NOMO-1 treated with DMSO at 0.1 percent for 48 hours (cell line): ENCODE measurements around the gene EMP2.
"Not testable (repeated sequence)": the region's sequence is repeated elsewhere in the genome, so short reads cannot be mapped to it uniquely, and the experiment has no call there.

ENCODE experiments used
- DNase-seq: peaks from one replicate; lab custom pipeline; 2025; ENCODE audit not compliant: unreplicated experiment; lab: John Stamatoyannopoulos, UW

EMP2 gene

DNA sequence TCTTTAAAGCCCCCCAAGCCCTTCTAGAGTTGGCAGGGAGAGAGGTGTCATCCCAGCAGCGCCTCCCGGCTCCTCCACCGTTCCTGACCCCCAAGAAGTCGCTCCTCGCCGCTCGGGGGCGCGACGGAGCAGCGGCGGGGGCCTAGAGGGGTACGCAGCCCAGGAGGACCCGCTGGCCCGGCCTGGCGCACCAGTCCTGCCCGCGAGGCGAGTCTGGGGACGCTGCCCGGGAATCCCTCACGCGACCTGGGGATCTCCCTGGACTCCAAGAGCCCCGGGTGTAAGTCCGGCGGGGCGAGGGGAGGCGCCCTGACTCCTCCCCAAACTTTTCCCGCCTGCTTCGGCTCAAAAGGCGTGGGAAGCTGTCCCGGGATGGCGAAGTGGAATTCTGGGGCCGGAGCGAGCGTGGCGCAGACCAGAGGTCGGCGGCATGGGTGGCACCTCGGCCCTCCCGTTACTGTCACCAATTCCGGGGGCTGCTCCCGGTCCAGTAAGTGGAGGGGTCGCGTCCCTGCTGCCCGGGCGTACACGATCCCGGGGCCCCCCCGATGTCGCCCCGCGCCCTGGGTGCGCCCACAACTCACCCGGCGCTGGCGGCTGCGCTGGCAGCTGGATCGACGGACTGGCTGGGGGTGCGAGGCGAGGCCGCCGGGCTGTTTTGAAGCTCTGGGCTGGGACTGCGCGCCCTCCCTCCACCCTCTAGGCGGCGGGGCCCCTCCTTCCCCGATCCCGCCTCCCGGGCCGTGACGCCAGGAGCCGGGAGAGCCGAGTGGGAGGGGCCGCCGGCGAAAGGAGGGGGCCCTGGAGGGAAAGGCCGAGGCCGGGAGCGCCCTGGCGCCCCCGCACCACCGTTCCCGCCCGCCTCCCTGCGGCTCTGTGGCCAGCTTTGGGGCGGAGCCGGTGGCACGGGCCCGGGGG lies at the start of gene EMP2:
EMP2 (minus strand) TSS at position 634 of the 918 bp plus-strand sequence. CDS start 32,981 bp downstream, outside the sequence.
- DNase-seq = no peak

DNA sequence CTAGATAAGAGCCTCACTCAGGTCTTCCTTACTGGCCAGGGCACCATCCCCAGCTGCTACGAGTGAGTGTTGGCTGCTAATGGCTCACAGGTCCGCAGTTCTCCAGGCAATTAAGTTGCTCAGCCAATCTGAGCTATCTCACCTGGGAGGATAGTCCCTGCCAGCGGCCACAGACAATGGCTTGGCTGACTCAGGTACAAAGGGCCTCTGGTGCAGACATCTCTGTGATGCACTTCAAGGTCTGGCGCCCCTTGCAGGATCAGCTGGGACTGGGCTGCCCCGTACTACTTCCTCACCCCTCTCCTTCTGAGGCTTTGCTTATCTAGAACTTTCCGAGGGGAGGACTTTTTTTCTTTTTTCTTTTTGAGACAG lies 49.2 kb upstream of the EMP2 start:
- DNase-seq = peak; percentile 2

DNA sequence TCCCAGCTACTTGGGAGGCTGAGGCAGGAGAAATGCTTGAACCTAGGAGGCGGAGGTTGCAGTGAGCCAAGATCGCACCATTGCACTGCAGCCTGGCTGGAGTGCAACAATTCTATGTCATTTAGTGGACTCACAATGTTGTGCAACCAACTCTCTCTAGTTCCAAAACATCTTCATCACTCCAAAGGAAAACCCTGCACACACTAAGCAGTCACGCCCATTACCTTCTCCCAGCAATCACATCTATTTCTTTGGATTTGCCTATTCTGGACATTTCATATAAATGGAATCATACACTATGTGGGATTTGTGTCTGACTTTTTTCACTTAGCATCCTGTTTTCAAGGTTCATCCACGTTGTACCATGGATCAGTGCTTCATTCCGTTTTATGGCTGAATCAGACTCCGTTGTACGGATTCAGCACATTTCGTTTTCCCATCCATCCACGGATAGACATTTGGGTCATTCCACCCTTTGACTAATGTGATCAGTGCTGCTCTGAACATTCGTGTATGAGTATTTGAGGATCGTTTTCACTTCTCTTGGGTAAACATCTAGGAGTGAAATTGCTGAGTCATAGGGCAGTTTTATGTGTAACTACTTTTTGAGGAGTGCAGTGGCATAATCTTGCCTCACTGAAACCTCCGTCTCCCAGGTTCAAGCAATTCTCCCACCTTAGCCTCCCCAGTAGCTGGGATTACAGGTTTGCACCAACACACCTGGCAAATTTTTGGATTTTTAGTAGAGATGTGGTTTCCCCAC lies 45.4 kb upstream of the EMP2 start:
- peak; percentile 84 for DNase-seq

DNA sequence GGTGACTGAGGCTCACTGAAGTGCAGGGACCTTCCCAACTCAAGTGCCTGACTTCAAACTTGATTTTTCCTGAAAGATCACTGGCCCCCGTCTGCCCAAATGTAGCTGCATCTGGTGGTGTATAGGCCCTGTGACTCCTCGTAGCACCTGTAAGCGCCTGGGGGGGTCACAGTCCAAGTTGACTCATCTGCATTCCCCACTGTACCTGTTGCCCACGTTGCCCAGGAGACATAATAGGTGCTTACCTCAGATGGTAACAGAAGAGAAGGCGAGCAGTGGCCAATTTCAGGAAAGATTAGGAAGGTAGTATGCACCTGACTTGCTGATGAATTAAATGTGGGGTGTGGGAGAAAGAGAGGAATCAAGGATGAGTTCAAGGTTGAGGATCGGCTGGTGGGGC lies 44.1 kb upstream of the EMP2 start:
- no peak for DNase-seq

DNA sequence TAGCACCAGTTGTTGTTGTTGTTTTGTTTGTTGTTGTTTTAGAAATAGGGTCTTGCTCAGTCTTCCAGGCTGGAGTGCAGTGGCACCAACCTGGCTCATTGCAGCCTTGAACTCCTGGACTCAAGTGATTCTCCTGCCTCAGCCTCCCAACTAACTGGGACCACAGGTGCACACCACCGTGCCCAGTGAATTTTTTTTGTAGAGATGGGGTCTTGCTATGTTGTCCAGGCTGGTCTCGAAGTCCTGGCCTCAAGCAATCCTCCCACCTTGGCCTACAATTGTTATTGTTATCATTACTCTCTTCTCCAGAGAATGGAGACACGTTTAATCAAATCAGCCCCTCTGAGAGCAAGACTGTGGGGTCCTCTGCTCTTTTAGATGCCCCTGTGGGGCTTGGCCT lies 42.7 kb upstream of the EMP2 start:
- no peak for DNase-seq

GRCh38 chr16:10622036-10622921 lies 41.9 kb upstream of the EMP2 start:
- no peak for DNase-seq

- not testable (repeated sequence) for DNase-seq
These were observed 41.0 kb upstream of the EMP2 start for GRCh38 chr16:10621216-10621949.

DNA sequence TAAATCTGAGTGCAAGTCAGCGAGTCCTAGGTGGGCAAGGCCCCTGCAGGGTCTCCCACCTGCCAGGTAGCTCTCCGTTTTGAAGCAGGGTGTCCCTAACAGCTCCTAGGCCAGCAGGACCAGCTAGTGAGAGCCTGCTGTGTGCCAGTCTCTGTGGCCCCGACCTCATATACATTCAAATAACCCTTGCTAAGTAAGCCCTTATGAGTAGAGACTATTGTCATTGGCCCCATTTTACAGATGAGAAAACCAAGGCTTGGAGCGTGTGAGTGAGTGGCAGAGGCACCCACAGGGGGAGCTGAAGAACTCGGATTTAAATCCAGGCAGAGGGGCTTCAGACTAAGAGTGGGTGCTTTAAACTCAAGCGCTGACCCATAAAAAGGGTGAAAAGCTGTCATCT lies 39.7 kb upstream of the EMP2 start:
- DNase-seq = no peak

DNA sequence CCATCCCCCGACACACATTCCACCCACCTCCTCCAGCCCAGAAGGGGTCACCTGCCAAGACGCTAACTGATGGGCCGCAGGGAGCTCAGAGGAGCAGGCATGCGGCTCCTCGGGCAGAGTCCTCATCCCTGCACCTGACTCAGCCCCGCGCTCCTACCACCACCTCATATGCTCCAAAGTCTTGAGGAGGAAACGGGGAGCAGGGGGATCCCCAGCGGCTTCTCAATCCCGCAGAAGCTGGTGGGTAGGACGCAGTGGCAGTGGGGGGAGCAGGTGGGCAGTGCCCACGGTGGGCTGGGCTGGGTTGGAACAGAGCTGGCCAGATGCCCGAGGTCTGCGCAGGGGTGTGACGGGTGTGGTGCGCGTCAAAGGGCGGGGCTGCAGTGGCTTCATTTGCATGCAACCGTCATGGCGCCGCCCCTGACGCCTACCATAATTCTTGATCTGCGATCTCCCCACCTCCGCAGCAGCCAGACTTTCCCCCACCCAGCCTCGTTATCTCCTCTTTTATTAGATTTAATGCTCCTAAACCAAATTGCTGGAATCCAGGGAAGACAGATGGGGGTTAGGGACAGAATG lies 39.0 kb upstream of the EMP2 start:
- peak; percentile 38 for DNase-seq

DNA sequence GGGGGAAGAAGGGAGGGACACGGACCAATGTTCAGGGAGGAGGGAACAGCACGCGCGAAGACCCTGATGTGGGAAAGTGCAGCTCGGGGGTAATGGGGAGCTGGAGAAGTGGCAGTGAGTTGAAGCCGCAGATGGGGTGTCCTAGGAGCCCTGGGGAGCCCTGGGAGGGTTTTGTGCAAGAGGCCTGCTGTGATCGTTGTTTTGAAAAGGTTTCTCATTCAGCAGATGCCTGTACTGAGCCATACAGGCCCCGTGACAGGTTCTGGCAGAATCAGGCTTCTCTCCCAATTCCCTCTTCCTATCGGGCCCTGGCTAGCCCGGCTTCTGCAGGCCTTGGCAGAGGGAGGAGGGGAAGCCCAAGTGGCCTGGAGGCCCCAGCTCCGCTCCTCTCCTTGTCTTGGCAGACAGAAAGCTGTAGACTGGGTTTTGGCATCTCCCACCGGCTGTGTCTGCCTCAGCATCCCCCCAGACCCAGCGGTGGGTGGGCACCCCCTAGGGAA lies 38.4 kb upstream of the EMP2 start:
- DNase-seq = no peak

GRCh38 chr16:10617662-10618420 lies 37.4 kb upstream of the EMP2 start:
- DNase-seq = no peak

GRCh38 chr16:10616756-10617640 lies 36.6 kb upstream of the EMP2 start:
- no peak for DNase-seq

DNA sequence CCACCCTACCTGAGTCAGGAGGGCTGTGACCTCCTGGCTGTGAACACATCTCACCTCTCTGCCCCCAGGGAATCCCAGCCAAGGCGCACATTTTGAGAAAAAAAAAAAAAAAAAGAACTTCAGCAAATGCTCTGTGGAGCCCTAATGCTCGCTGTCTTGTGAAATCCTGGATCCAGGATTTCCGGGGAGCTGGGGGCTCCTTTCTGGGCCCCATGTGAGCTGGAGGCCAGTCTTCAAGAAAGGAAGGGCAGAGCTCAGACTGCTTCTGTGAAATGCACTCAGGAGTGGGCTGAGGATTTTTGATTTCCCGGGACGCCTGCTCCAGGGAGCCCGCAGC lies 36.0 kb upstream of the EMP2 start:
- no peak for DNase-seq

GRCh38 chr16:10614685-10615084 lies 34.3 kb upstream of the EMP2 start:
- no peak for DNase-seq

DNA sequence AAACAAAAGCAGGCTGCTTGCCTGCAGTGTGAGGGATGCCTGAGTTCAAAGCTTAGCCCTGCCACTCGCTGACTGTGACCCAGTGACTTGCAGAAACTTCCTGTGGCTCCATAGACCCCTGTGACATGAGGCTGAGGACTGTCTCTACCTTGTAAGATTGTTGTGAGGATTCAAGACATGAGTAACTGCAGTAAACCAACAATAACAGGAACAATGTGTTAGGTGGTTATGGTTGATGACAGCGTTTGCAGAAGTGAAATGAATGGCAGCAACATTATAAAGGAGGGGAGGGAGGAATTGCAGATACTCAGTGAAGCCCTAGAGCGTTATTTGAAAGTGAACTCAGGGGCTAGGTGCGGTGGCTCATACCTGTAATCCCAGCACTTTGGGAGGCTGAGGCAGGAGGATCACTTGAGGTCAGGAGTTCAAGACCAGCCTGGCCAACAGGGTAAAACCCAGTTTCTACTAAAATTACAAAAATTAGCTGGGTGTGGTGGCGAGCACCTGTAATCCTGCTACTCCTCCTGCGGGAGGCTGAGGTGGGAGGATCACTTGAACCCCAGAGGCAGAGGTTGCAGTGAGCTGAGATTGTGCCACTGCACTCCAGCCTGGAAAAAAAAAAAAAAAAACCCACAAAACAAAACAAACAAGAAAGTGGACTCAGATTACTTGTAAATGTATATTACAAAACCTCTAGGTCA lies 33.5 kb upstream of the EMP2 start:
- DNase-seq = peak; percentile 92

DNA sequence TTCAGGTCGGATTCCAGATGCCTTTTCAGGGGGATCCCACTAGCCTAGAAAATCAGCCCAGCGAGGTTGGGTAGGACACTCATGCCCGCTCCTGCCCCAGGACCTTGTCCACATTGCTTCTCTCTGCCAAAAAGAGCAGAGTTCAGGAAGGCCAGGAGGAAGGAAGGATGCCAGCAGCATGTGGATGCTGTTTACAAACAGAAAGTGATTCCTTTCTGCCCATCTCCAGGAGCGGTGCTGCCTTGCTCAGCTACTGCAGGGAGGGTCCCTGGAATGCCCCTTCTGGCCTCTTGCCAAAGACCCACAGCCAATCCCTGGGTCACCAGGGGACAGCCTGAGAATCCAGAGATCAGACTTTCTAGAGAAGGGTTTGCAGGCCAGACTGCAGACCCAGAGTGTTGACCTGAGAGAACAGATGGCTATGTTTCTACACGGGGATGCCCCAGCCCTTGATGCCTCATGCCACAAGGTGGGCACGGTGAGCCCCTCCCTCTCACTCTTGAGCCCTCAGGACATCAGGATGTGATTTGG lies 32.3 kb upstream of the EMP2 start:
- DNase-seq = no peak

- DNase-seq = no peak
These were observed 31.5 kb upstream of the EMP2 start for GRCh38 chr16:10611825-10612342.
